ENCODE measurements around the gene PARVA. TPM values are rescaled to one million over a fixed set of nuclear protein-coding genes. Genes with fewer than 3 reads are reported as not detected.

PARVA gene
- total and polyA plus RNA-seq, 2 of the 8 experiments (the other 6 are each of a cell fraction or from before 2014, with no cell fraction given) = 3.1 to 13.5 TPM

DNA sequence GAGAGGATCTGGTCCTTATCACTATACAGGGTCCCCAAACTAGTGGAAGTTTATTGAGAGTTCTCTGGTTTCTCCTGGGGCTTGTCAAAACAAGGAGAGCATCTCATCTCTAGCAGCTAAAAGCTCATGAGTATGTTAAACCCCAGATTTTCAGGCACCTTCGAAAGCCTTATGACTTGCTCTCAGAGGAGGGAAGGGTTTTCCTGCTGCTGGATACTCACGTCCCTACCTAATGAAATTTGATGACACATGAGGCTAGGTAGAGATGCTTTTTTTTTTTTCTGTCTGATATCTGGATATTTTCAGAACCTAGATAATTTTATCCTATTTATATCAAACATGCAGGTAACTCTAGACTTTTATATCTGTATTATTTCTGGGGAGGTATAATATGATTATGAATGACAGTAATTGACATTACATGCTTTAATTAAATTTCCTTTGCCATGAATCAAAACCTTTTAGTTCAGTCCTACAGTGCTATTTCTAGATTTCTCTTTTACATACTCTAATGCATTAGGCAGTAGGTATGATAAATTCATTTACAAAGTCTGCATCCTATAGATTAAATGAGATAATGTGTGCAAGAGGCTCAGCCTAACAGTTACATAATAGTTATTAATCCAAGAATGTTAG, 73.9 kb downstream of the PARVA start:
- H2BK120ac ChIP-seq (replicated peaks; ENCODE audit: low read depth, low read length) = no peak overlapping the region
- H3K9ac ChIP-seq (replicated peaks in 1 of 4; ENCODE audit: extremely low read depth in 1 of 4, low read depth in 3 of 4, low read length in 3 of 4) = no peak overlapping the region
- ChIA-PET POLR2A (ENCODE audit: partially characterized antibody) (no interaction called here), CTCF (ENCODE audit: partially characterized antibody) (interaction anchor here (0.6 to 1.4 kb wide), 3 partner anchors 19 to 74 kb away, joined by 3 read pairs; partner anchors contain the start of gene PARVA)
- FAIRE-seq (no peak), DNase-seq (ENCODE audit: low read depth in 1 of 2, low spot score in 2 of 2) (no peak)
- H3K4me3 ChIP-seq (ENCODE audit: extremely low read depth in 1 of 4, insufficient read depth in 2 of 4, low read depth in 3 of 4, low read length in 4 of 4) = no peak overlapping the region
- no peak overlapping the region for H3K27ac ChIP-seq (ENCODE audit: low read depth, low read length)
- H4K5ac ChIP-seq (ENCODE audit: insufficient read length, low read depth, low read length) = no peak overlapping the region
- H2AK5ac ChIP-seq (ENCODE audit: low read depth, low read length) = no peak overlapping the region
- no peak overlapping the region for H4K8ac ChIP-seq (ENCODE audit: extremely low read depth, insufficient read depth, low read length)
- H4K91ac ChIP-seq (replicated peaks; ENCODE audit: insufficient read length, low read length) = no peak overlapping the region
- no peak overlapping the region for H2BK5ac ChIP-seq (ENCODE audit: low read depth, low read length)
- H3K23ac ChIP-seq (ENCODE audit: insufficient read length) = no peak overlapping the region
- no peak overlapping the region for H3K18ac ChIP-seq (ENCODE audit: extremely low read depth, low read length)
- no peak overlapping the region for H2BK20ac ChIP-seq (ENCODE audit: low read length)
- H3K14ac ChIP-seq (ENCODE audit: insufficient read length) = no peak overlapping the region
- no peaks in the 10 kb centered on the region for H3K79me1 ChIP-seq (ENCODE audit: low read depth, low read length)
- no peaks in the 10 kb centered on the region for H3K79me2 ChIP-seq (ENCODE audit: control insufficient read depth in 1 of 2, insufficient read depth in 2 of 2, low read length in 2 of 2)
- no peaks in the 10 kb centered on the region for H3K9me3 ChIP-seq (ENCODE audit: insufficient read depth in 2 of 2, low read depth in 1 of 2, low read length in 1 of 2)
- H2AFZ ChIP-seq (ENCODE audit: low read length) = no peak overlapping the region
- no peaks in the 10 kb centered on the region for H3K4me1 ChIP-seq (replicated peaks in 1 of 4; ENCODE audit: control insufficient read depth in 3 of 4, insufficient read depth in 4 of 4, low read length in 3 of 4)
- no peaks in the 10 kb centered on the region for H3K36me3 ChIP-seq (ENCODE audit: control insufficient read depth in 2 of 4, insufficient read depth in 4 of 4, low read length in 3 of 4)
- H2BK15ac ChIP-seq (ENCODE audit: low read length) = 0 out of 2 replicates have a peak overlapping the region, but pooled peaks have one; percentile 5
- H3K4ac ChIP-seq (replicated peaks; ENCODE audit: insufficient read length, low read depth, low read length) = no peak overlapping the region
- H3K23me2 ChIP-seq (ENCODE audit: low read depth, low read length) = no peaks in the 10 kb centered on the region
- no peak overlapping the region for H3K4me2 ChIP-seq (ENCODE audit: insufficient read depth in 1 of 2, low read depth in 2 of 2, low read length in 2 of 2)
- H3K27me3 ChIP-seq (replicated peaks in 1 of 4; ENCODE audit: control insufficient read depth in 3 of 4, extremely low read depth in 1 of 4, insufficient read depth in 3 of 4, low read length in 3 of 4) = peaks cover 0 to 2% (median 0%) of the 10 kb centered on the region in 4 experiments; a peak in 1 of 7 replicates
- no peaks in the 10 kb centered on the region for H4K20me1 ChIP-seq (replicated peaks in 1 of 2; ENCODE audit: control insufficient read depth in 1 of 2, insufficient read depth in 2 of 2, low read length in 2 of 2)
- no peak overlapping the region for H2BK12ac ChIP-seq (ENCODE audit: low read depth, low read length)
- 95% methylated on average over 2 of the region's 2 CpGs; no CpG with 5 or more reads in 1 of the 2 experiments for WGBS, 2 experiments (ENCODE audit: extremely low coverage in 1 of 2, insufficient coverage in 1 of 2, insufficient read length in 1 of 2, insufficient replicate concordance in 2 of 2, low coverage in 1 of 2, low lambda C conversion rate in 2 of 2, missing lambda C conversion rate in 1 of 2)
- H3K56ac ChIP-seq (replicated peaks; ENCODE audit: insufficient read length, low read depth, low read length) = no peak overlapping the region
- TF ChIP-seq RBBP5 (IDR thresholded peaks at IDR 0.05; ENCODE audit: borderline replicate concordance, low read depth, low read length) (no peak), SRF (IDR thresholded peaks at IDR 0.05; ENCODE audit: low read depth, low read length) (no peak), POLR2A (IDR thresholded peaks at IDR 0.05; ENCODE audit: control extremely low read depth in 1 of 2, low read depth in 2 of 2, low read length in 2 of 2) (no peak), MAFK (IDR thresholded peaks at IDR 0.05; ENCODE audit: low read depth, low read length) (no peak), RFX5 (IDR thresholded peaks at IDR 0.05; ENCODE audit: borderline replicate concordance, low read depth, low read length) (no peak), CTBP2 (IDR thresholded peaks at IDR 0.05; ENCODE audit: borderline replicate concordance, insufficient read depth, insufficient read length, low read length) (no peak), BRCA1 (IDR thresholded peaks at IDR 0.05; ENCODE audit: low read depth, low read length) (no peak), HDAC6 (IDR thresholded peaks at IDR 0.05; ENCODE audit: low read depth, low read length) (no peak), EP300 (IDR thresholded peaks at IDR 0.05; ENCODE audit: borderline replicate concordance in 1 of 2, low read depth in 2 of 2, low read length in 2 of 2) (no peak), RAD21 (IDR thresholded peaks at IDR 0.05 in 1 of 2, conservative IDR thresholded peaks at IDR 0.05 in 1 of 2; ENCODE audit: low read depth in 2 of 2, low read length in 2 of 2) (no peak), HDAC2 (IDR thresholded peaks at IDR 0.05; ENCODE audit: borderline replicate concordance in 1 of 2, low read depth in 2 of 2, low read length in 2 of 2) (no peak)
- TF ChIP-seq, protein P1, sequence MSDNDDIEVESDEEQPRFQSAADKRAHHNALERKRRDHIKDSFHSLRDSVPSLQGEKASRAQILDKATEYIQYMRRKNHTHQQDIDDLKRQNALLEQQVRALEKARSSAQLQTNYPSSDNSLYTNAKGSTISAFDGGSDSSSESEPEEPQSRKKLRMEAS (IDR thresholded peaks at IDR 0.05) = no peak

Measured in H1 (cell line).